ENCODE results near the gene ZNF555.

Gene ZNF555

DNA sequence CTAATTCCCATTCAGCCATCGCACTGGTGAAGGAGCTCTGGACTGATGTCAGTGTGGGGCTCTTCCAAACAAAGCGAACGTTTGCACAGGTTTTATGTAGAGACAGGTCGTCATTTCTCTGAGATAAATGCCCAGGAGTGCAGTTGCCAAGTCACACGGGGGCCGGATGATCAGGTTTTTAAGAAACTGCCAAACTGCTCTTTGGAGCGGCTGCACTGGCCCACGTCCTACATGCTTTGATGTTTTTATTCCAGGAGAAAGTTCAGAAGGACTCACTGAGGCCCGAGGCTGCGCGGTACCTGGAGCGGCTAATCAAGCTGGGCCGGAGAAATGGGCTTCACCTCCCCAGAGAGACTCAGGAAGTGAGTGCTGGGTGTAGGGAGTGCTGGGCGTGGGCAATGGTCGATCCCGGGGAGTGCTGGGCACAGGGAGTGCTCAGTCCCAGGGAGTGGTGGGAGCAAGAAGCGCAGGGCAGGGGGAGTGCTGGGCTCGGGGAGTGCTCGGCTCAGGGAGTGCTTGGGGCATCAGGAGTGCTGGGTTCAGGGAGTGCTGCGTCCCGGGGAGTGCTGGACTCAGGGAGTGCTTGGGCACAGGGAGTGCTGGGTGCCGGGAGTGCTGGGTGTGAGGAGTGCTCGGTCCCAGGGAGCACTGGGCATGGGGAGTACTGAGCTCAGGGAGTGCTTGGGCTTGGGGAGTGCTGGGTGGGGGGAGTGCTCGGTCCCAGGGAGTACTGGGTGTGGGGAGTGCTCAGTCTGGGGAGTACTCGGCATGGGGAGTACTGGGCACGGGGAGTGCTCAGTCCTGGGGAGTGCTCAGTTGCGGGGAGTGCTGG lies 45.2 kb upstream of the ZNF555 start:
- TF ChIP-seq TAF1 (IDR thresholded peaks at IDR 0.05; ENCODE audit: borderline replicate concordance, insufficient read depth, low read length) (no peak), SIN3A (IDR thresholded peaks at IDR 0.05; ENCODE audit: borderline replicate concordance, insufficient read depth, low read length) (no peak), POLR2AphosphoS5 (IDR thresholded peaks at IDR 0.05; ENCODE audit: low read depth, low read length) (no peak), FOXP2 (optimal IDR thresholded peaks at IDR 0.05; ENCODE audit: borderline replicate concordance, extremely low read depth, extremely low read length, insufficient read depth) (no peak)
- TF ChIP-seq, protein P1, sequence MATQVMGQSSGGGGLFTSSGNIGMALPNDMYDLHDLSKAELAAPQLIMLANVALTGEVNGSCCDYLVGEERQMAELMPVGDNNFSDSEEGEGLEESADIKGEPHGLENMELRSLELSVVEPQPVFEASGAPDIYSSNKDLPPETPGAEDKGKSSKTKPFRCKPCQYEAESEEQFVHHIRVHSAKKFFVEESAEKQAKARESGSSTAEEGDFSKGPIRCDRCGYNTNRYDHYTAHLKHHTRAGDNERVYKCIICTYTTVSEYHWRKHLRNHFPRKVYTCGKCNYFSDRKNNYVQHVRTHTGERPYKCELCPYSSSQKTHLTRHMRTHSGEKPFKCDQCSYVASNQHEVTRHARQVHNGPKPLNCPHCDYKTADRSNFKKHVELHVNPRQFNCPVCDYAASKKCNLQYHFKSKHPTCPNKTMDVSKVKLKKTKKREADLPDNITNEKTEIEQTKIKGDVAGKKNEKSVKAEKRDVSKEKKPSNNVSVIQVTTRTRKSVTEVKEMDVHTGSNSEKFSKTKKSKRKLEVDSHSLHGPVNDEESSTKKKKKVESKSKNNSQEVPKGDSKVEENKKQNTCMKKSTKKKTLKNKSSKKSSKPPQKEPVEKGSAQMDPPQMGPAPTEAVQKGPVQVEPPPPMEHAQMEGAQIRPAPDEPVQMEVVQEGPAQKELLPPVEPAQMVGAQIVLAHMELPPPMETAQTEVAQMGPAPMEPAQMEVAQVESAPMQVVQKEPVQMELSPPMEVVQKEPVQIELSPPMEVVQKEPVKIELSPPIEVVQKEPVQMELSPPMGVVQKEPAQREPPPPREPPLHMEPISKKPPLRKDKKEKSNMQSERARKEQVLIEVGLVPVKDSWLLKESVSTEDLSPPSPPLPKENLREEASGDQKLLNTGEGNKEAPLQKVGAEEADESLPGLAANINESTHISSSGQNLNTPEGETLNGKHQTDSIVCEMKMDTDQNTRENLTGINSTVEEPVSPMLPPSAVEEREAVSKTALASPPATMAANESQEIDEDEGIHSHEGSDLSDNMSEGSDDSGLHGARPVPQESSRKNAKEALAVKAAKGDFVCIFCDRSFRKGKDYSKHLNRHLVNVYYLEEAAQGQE (IDR thresholded peaks at IDR 0.05; ENCODE audit: insufficient read depth in 1 of 2, low read depth in 2 of 2, low read length in 2 of 2) = no peak

DNA sequence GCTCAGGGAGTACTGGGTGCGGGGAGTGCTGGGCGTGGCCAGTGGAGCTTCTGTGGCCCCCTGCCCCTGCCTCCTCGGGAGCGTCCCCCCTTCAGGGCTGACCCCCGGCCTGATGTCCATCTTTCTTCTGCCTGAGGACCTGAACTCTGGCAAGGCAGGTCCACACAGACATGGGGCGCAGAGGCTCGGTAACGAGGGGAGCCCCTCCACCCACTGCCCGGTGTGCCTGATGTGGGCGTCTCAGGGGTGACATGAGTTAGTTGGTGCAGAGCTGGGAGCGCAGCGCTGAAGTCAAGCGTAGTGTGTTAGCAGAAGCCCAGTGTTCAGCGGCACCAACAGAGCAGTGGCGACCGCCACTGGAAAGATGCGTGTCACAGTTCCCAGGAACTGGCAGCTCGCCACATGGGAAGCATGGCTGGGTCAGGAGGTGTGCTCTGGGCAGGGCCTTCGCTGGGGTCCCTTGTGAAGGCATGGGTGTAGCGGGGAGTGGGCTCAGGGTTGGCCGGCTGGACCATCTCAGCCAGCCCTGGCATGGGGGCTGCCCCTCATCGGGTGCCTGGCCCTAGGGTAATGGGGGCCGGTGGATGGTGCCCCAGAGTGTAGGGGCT lies 44.5 kb upstream of the ZNF555 start:
- TF ChIP-seq TAF1 (IDR thresholded peaks at IDR 0.05; ENCODE audit: borderline replicate concordance, insufficient read depth, low read length) (no peak), POLR2AphosphoS5 (IDR thresholded peaks at IDR 0.05; ENCODE audit: low read depth, low read length) (no peak), FOXP2 (optimal IDR thresholded peaks at IDR 0.05; ENCODE audit: borderline replicate concordance, extremely low read depth, extremely low read length, insufficient read depth) (no peak), SIN3A (IDR thresholded peaks at IDR 0.05; ENCODE audit: borderline replicate concordance, insufficient read depth, low read length) (no peak)
- TF ChIP-seq, protein P1 (IDR thresholded peaks at IDR 0.05; ENCODE audit: insufficient read depth in 1 of 2, low read depth in 2 of 2, low read length in 2 of 2) = no peak

DNA sequence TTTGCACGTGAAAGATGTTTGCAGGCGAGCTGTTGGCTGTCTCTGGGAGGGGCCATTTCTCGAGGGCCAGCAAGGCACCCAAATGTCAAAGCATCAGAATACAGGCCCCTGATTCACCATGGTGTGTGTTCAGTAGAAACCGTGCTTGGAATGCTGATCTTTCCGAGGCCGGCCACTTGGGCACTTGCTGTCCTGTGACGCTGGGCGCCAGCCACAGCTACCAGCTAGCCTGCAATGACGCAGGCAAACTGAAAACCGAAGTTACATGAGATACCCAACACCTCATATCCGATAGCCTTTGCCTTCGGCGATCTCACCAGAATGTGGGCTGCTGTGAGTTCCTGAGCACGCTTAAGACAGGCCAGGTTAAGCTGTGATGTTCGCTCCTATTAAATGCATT lies 44.0 kb upstream of the ZNF555 start:
- TF ChIP-seq FOXP2 (optimal IDR thresholded peaks at IDR 0.05; ENCODE audit: borderline replicate concordance, extremely low read depth, extremely low read length, insufficient read depth) = no peak
- TF ChIP-seq POLR2AphosphoS5 (IDR thresholded peaks at IDR 0.05; ENCODE audit: low read depth, low read length) = no peak
- TF ChIP-seq, protein P1 (IDR thresholded peaks at IDR 0.05; ENCODE audit: insufficient read depth in 1 of 2, low read depth in 2 of 2, low read length in 2 of 2) = no peak
- no peak for TF ChIP-seq TAF1 (IDR thresholded peaks at IDR 0.05; ENCODE audit: borderline replicate concordance, insufficient read depth, low read length)
- no peak for TF ChIP-seq SIN3A (IDR thresholded peaks at IDR 0.05; ENCODE audit: borderline replicate concordance, insufficient read depth, low read length)

DNA sequence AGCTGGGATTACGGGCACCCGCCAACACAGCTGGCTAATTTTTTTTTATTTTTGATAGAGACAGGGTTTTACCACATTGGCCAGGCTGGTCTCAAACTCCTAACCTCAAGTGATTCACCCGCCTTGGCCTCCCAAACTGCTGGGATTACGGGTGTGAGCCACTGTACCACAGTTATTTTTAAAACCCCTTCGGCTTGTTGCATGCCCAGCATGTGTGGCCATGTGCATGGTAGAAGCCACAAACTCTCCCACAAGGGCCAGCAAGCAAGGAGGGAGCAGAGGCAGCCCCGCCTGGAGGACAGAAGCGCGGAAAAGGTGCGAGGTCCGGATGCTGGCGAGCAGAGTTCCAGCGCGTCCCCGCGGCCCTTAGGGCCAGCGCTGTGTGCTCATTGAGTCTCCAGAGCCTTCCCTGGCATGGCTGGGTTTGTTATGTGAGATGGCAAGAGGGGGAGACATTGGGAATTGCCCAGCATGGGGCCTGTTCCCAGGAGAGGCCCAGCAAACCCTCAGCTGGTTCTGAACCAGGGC lies 43.1 kb upstream of the ZNF555 start:
- TF ChIP-seq FOXP2 (optimal IDR thresholded peaks at IDR 0.05; ENCODE audit: borderline replicate concordance, extremely low read depth, extremely low read length, insufficient read depth) (no peak), SIN3A (IDR thresholded peaks at IDR 0.05; ENCODE audit: borderline replicate concordance, insufficient read depth, low read length) (no peak), TAF1 (IDR thresholded peaks at IDR 0.05; ENCODE audit: borderline replicate concordance, insufficient read depth, low read length) (no peak), POLR2AphosphoS5 (IDR thresholded peaks at IDR 0.05; ENCODE audit: low read depth, low read length) (no peak)
- TF ChIP-seq, protein P1 (IDR thresholded peaks at IDR 0.05; ENCODE audit: insufficient read depth in 1 of 2, low read depth in 2 of 2, low read length in 2 of 2) = no peak
